IMR-90 (cell line): ENCODE data around the gene LRIG1. TPM values are rescaled to one million over a fixed set of nuclear protein-coding genes. Genes with fewer than 3 reads are reported as not detected.

Source experiments
- ATAC-seq: fragments of 200-7000 bp; cut with Tn5 transposase; 2 replicates; pipeline ENCODE4 v1.9.1; 2020; ENCODE audit warnings: low read depth, mild to moderate bottlenecking, moderate library complexity
- BruUV-seq: library from RNA; stranded (reverse); fragments of 400-500 nt; replicated peaks from 2 replicates; lab custom pipeline; 2021; lab: Mats Ljungman, UMichigan
- CTCF ChIA-PET: fragments of 300-600 bp; formaldehyde crosslinking; extraction: SDS; loops from one replicate; lab custom pipeline; 2021; ENCODE audit warnings: antibody characterized with exemption; lab: Yijun Ruan, JAX
- POLR2A ChIA-PET: fragments of 300-600 bp; sonication (Branson Sonifier 250); formaldehyde crosslinking; loops from one replicate; lab custom pipeline; 2022; ENCODE audit warnings: antibody characterized with exemption; ENCODE audit not compliant: unreplicated experiment; lab: Charles Lee
- DNase-seq: peaks from one replicate; pipeline ENCODE4 v3.0.0; 2013
- H2AFZ ChIP-seq: replicated peaks from 2 replicates; pipeline ENCODE3; 2013; ENCODE audit warnings: low read length, mild to moderate bottlenecking; ENCODE audit not compliant: poor library complexity
- H2AK5ac ChIP-seq: 2 replicates; pipeline ENCODE4 v1.6.1; 2013; ENCODE audit warnings: low read depth, low read length, inconsistent platforms
- H2AK9ac ChIP-seq: replicated peaks from 2 replicates; pipeline ENCODE3; 2013; ENCODE audit warnings: mild to moderate bottlenecking, low read depth, low read length, moderate library complexity; ENCODE audit not compliant: poor library complexity
- H2BK120ac ChIP-seq: 2 replicates; pipeline ENCODE4 v1.6.1; 2013; ENCODE audit warnings: low read depth, low read length, inconsistent platforms
- H2BK15ac ChIP-seq: 3 replicates; pipeline ENCODE4 v1.6.1; 2013; ENCODE audit warnings: low read depth, low read length, inconsistent platforms
- H2BK20ac ChIP-seq: 2 replicates; pipeline ENCODE4 v1.6.1; 2013; ENCODE audit warnings: low read depth, mild to moderate bottlenecking, inconsistent platforms, low read length, moderate library complexity
- H2BK5ac ChIP-seq: 2 replicates; pipeline ENCODE4 v1.6.1; 2013; ENCODE audit warnings: mild to moderate bottlenecking, low read depth, low read length, inconsistent platforms; ENCODE audit not compliant: poor library complexity, severe bottlenecking
- H3K14ac ChIP-seq: replicated peaks from 2 replicates; pipeline ENCODE4 v1.6.1; 2013; ENCODE audit warnings: low read depth, low read length, inconsistent platforms
- H3K18ac ChIP-seq: 2 replicates; pipeline ENCODE4 v1.6.1; 2013; ENCODE audit warnings: low read depth, low read length, control low read depth
- H3K23ac ChIP-seq: 2 replicates; pipeline ENCODE4 v1.6.1; 2013; ENCODE audit warnings: low read depth, low read length, inconsistent platforms
- H3K27ac ChIP-seq: 2 replicates; pipeline ENCODE4 v1.5.1; 2013; ENCODE audit warnings: mild to moderate bottlenecking, control low read depth, low read length; ENCODE audit not compliant: insufficient read depth
- H3K27me3 ChIP-seq: 2 replicates; pipeline ENCODE4 v1.6.1; 2013; ENCODE audit warnings: low read length; ENCODE audit not compliant: control insufficient read depth, insufficient read depth
- H3K36me3 ChIP-seq: 2 replicates; pipeline ENCODE4 v1.6.1; 2013; ENCODE audit warnings: low read length, mixed read lengths; ENCODE audit not compliant: control insufficient read depth, insufficient read depth
- H3K4ac ChIP-seq: 2 replicates; pipeline ENCODE4 v1.6.1; 2013; ENCODE audit warnings: low read depth, low read length, inconsistent platforms
- H3K4me1 ChIP-seq: 2 replicates; pipeline ENCODE4 v1.6.1; 2013; ENCODE audit warnings: low read length, mixed read lengths; ENCODE audit not compliant: control insufficient read depth, insufficient read depth
- H3K4me2 ChIP-seq: 2 replicates; pipeline ENCODE4 v1.6.1; 2013; ENCODE audit warnings: low read depth, mild to moderate bottlenecking, control low read depth, low read length, moderate library complexity
- H3K4me3 ChIP-seq: 2 replicates; pipeline ENCODE4 v1.5.1; 2013; ENCODE audit warnings: low read depth, mild to moderate bottlenecking, control low read depth, low read length, moderate library complexity; ENCODE audit not compliant: insufficient read depth
- H3K56ac ChIP-seq: 2 replicates; pipeline ENCODE4 v1.6.1; 2013; ENCODE audit warnings: low read length, inconsistent platforms; ENCODE audit not compliant: insufficient read depth; ENCODE audit errors: extremely low read depth
- H3K79me1 ChIP-seq, 2 experiments: 2 replicates each; pipeline ENCODE4 v1.6.1; 2013; ENCODE audit warnings: low read length in 2 of 2, inconsistent platforms in 1 of 2, low read depth in 1 of 2
- H3K9ac ChIP-seq: 2 replicates; pipeline ENCODE4 v1.6.1; 2013; ENCODE audit warnings: low read depth, low read length, control low read depth
- H3K9me1 ChIP-seq: 2 replicates; pipeline ENCODE4 v1.6.1; 2013; ENCODE audit warnings: low read length, inconsistent platforms; ENCODE audit not compliant: insufficient read depth
- H3K9me3 ChIP-seq: 2 replicates; pipeline ENCODE4 v1.6.1; 2013; ENCODE audit warnings: low read length; ENCODE audit not compliant: control insufficient read depth, insufficient read depth
- H4K20me1 ChIP-seq: 2 replicates; pipeline ENCODE4 v1.6.1; 2013; ENCODE audit warnings: low read length, inconsistent platforms; ENCODE audit not compliant: insufficient read depth
- H4K5ac ChIP-seq: 2 replicates; pipeline ENCODE4 v1.6.1; 2013; ENCODE audit warnings: mild to moderate bottlenecking, low read depth, low read length, control low read depth
- H4K8ac ChIP-seq, 2 experiments: 2 replicates each; pipeline ENCODE4 v1.6.1; 2013; ENCODE audit warnings: low read depth in 2 of 2, low read length in 2 of 2, control low read depth in 1 of 2, inconsistent platforms in 1 of 2
- H4K91ac ChIP-seq: 2 replicates; pipeline ENCODE4 v1.6.1; 2013; ENCODE audit warnings: low read depth, low read length, inconsistent platforms; ENCODE audit not compliant: insufficient read depth
- BHLHE40 ChIP-seq: fragments of 150-350 bp; IDR thresholded peaks from 2 replicates; pipeline ENCODE4 v1.6.1; 2016; ENCODE audit warnings: mild to moderate bottlenecking, low read depth, low read length
- CHD1 ChIP-seq: IDR thresholded peaks from 2 replicates; pipeline ENCODE4 v1.6.1; 2012; ENCODE audit warnings: low read depth, low read length, improper control_type of control experiment
- FOS ChIP-seq: fragments of 150-350 bp; IDR thresholded peaks from 2 replicates; pipeline ENCODE4 v1.6.1; 2016; ENCODE audit warnings: low read depth, low read length
- MAFK ChIP-seq: IDR thresholded peaks from 2 replicates; pipeline ENCODE4 v1.6.1; 2012; ENCODE audit warnings: low read depth, low read length, improper control_type of control experiment
- MAZ ChIP-seq: IDR thresholded peaks from 2 replicates; pipeline ENCODE4 v1.6.1; 2012; ENCODE audit warnings: low read depth, mild to moderate bottlenecking, low read length, improper control_type of control experiment, moderate library complexity, borderline replicate concordance
- MXI1 ChIP-seq: IDR thresholded peaks from 2 replicates; pipeline ENCODE4 v1.6.1; 2012; ENCODE audit warnings: low read depth, mild to moderate bottlenecking, low read length, moderate library complexity, borderline replicate concordance
- POLR2A ChIP-seq: IDR thresholded peaks from 2 replicates; pipeline ENCODE4 v1.6.1; 2012; ENCODE audit warnings: mild to moderate bottlenecking, low read depth, low read length
- RAD21 ChIP-seq: IDR thresholded peaks from 2 replicates; pipeline ENCODE4 v1.6.1; 2012; ENCODE audit warnings: low read length, improper control_type of control experiment
- RCOR1 ChIP-seq: IDR thresholded peaks from 2 replicates; pipeline ENCODE4 v1.6.1; 2012; ENCODE audit warnings: mild to moderate bottlenecking, low read length, improper control_type of control experiment; ENCODE audit not compliant: insufficient replicate concordance
- RFX5 ChIP-seq: IDR thresholded peaks from 2 replicates; pipeline ENCODE4 v1.8.0; 2012; ENCODE audit warnings: low read depth, mild to moderate bottlenecking, low read length, moderate library complexity
- SMC3 ChIP-seq: fragments of 150-350 bp; IDR thresholded peaks from 2 replicates; pipeline ENCODE4 v1.6.1; 2016; ENCODE audit warnings: low read depth, mild to moderate bottlenecking, antibody characterized with exemption, low read length, moderate library complexity
- WGBS, 2 experiments: methylation state at CpG; one replicate each; pipeline versions ENCODE4 v1.1.5 to v1.1.7; 2013; ENCODE audit warnings: missing lambda C conversion rate in 2 of 2; ENCODE audit not compliant: insufficient read length in 1 of 2; ENCODE audit errors: extremely low coverage in 2 of 2; 5-methylcytosine and 5-hydroxymethylcytosine counted together
- dilution Hi-C: fragments of 300-500 bp; cut with HindIII; formaldehyde crosslinking; loops from one replicate; pipeline ENCODE4 v1.14.3; 2018; ENCODE audit warnings: low sequenced_read_pairs; ENCODE audit not compliant: unreplicated experiment
- in situ Hi-C: fragments of 300-500 bp; cut with MboI; formaldehyde crosslinking; loops from 3 replicates; pipeline ENCODE4 v1.14.3; 2019; ENCODE audit warnings: low sequenced_read_pairs, inconsistent platforms, mixed read lengths
- intact Hi-C: fragments of 100-400 bp; cut with micrococcal nuclease; formaldehyde crosslinking; loops from 2 replicates; pipeline ENCODE4 v1.10.0; 2022
- polyA plus RNA-seq, 3 experiments: library from polyadenylated mRNA; depleted of rRNA; stranded (reverse); fragments of >200 nt; gene quantifications; 2 replicates each; pipeline ENCODE4 v1.2.3, GENCODE V29; 2012; ENCODE audit warnings: low replicate concordance in 1 of 3
- total RNA-seq: library from RNA; depleted of rRNA; stranded (reverse); fragments of >200 nt; gene quantifications from 2 replicates; pipeline ENCODE4 v1.2.3, GENCODE V29; 2012
- TF ChIP-seq, protein P1 (sequence below): conservative IDR thresholded peaks from 2 replicates; pipeline ENCODE4 v1.5.1; 2012; ENCODE audit warnings: mild to moderate bottlenecking, low read depth, low read length, improper control_type of control experiment
- TF ChIP-seq, protein P2 (sequence below): fragments of 150-350 bp; IDR thresholded peaks from 2 replicates; pipeline ENCODE4 v1.6.1; 2017; ENCODE audit warnings: mild to moderate bottlenecking, antibody characterized with exemption, low read length, low read depth
- TF ChIP-seq, protein P3 (sequence below): fragments of 150-350 bp; IDR thresholded peaks from 2 replicates; pipeline ENCODE4 v1.6.1; 2016; ENCODE audit warnings: low read depth, mild to moderate bottlenecking, low read length, moderate library complexity, borderline replicate concordance

Gene LRIG1
- total and polyA plus RNA-seq, 2 of the 4 experiments (the other 2 are of a cell fraction), result 62.8 to 87.8 TPM

DNA sequence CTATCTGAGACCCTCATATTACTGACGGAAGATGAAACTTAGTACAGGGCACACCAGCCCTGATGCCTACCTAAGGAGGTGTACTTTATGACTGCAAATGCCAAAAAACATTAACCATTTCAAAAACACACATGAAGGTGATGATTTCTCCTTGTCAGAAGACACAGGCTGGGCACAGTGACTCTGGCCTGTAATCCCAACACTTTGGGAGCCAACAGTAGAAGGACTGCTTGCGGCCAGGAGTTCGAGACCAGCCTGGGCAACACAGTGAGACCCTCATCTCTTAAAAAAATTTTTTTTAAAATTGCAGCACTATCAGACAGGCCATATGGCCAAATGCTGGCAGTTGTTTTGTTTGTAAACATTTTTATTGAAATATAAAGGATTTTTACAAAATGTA lies 73.5 kb downstream of the LRIG1 start:
- Histone ChIP-seq H3K9me3 (no peaks in the 10 kb centered on the region), H2AK5ac (peak overlapping the region; percentile 61; the same call in 1 of the 2 replicates), H3K56ac (no peak overlapping the region), H3K18ac (no peak overlapping the region; the same call in 1 of the 2 replicates), H4K20me1 (peaks cover 5% of the 10 kb centered on the region), H3K27me3 (no peaks in the 10 kb centered on the region), H3K14ac (0 out of 2 replicates have a peak overlapping the region, but pooled peaks have one; percentile 50), H3K4me1 (peaks cover 33% of the 10 kb centered on the region), H2AFZ (no peak overlapping the region), H4K8ac (0 out of 4 replicates have a peak overlapping the region, but pooled peaks of 1 of the 2 experiments have one; percentile 22), H3K27ac (no peak overlapping the region), H2BK120ac (peak overlapping the region; percentile 30; the same call in 1 of the 2 replicates), H2BK15ac (peak overlapping the region; percentile 72), H3K79me1 (peaks cover 52 to 83% of the 10 kb centered on the region in 2 experiments), H3K4ac (peak overlapping the region; percentile 44; the same call in 1 of the 2 replicates), H3K4me2 (no peak overlapping the region), H3K23ac (no peak overlapping the region), H4K91ac (peak overlapping the region; percentile 19), H3K9ac (no peak overlapping the region), H4K5ac (no peak overlapping the region; the same call in 1 of the 2 replicates), H2AK9ac (no peak overlapping the region), H2BK20ac (peak overlapping the region; percentile 16; the same call in 1 of the 2 replicates), H3K9me1 (peaks cover 29% of the 10 kb centered on the region), H2BK5ac (no peak overlapping the region), H3K36me3 (peaks cover 7% of the 10 kb centered on the region; the same call in 1 of the 2 replicates), H3K4me3 (no peak overlapping the region)
- intact Hi-C loops (loop anchor here (5.0 kb wide), 1 partner anchor 45 kb away; no protein-coding TSS in a partner anchor), dilution Hi-C loops (no loop called here), in situ Hi-C loops (no loop called here)
- no TSS peak for BruUV-seq
- DNase-seq (no peak), ATAC-seq (no peak)
- POLR2A ChIA-PET, result no interaction called here
- WGBS, 2 experiments, result no CpG with 5 or more reads among the region's 3 CpGs
- no peak for TF ChIP-seq POLR2A
- no peak for TF ChIP-seq RAD21
- no peak for TF ChIP-seq MAFK
- no peak for TF ChIP-seq CHD1
- TF ChIP-seq FOS, result no peak
- TF ChIP-seq, protein P1, sequence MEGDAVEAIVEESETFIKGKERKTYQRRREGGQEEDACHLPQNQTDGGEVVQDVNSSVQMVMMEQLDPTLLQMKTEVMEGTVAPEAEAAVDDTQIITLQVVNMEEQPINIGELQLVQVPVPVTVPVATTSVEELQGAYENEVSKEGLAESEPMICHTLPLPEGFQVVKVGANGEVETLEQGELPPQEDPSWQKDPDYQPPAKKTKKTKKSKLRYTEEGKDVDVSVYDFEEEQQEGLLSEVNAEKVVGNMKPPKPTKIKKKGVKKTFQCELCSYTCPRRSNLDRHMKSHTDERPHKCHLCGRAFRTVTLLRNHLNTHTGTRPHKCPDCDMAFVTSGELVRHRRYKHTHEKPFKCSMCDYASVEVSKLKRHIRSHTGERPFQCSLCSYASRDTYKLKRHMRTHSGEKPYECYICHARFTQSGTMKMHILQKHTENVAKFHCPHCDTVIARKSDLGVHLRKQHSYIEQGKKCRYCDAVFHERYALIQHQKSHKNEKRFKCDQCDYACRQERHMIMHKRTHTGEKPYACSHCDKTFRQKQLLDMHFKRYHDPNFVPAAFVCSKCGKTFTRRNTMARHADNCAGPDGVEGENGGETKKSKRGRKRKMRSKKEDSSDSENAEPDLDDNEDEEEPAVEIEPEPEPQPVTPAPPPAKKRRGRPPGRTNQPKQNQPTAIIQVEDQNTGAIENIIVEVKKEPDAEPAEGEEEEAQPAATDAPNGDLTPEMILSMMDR, result no peak
- TF ChIP-seq MXI1, result no peak
- TF ChIP-seq, protein P2, sequence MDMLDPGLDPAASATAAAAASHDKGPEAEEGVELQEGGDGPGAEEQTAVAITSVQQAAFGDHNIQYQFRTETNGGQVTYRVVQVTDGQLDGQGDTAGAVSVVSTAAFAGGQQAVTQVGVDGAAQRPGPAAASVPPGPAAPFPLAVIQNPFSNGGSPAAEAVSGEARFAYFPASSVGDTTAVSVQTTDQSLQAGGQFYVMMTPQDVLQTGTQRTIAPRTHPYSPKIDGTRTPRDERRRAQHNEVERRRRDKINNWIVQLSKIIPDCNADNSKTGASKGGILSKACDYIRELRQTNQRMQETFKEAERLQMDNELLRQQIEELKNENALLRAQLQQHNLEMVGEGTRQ, result no peak
- TF ChIP-seq SMC3, result no peak
- TF ChIP-seq BHLHE40, result no peak
- no peak for TF ChIP-seq MAZ
- TF ChIP-seq RCOR1, result no peak
- TF ChIP-seq, protein P3, sequence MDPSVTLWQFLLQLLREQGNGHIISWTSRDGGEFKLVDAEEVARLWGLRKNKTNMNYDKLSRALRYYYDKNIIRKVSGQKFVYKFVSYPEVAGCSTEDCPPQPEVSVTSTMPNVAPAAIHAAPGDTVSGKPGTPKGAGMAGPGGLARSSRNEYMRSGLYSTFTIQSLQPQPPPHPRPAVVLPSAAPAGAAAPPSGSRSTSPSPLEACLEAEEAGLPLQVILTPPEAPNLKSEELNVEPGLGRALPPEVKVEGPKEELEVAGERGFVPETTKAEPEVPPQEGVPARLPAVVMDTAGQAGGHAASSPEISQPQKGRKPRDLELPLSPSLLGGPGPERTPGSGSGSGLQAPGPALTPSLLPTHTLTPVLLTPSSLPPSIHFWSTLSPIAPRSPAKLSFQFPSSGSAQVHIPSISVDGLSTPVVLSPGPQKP, result no peak
- TF ChIP-seq RFX5, result no peak
- CTCF ChIA-PET, result no interaction called here
